Measurements from ENCODE around the gene GSTO2.

Gene GSTO2

DNA sequence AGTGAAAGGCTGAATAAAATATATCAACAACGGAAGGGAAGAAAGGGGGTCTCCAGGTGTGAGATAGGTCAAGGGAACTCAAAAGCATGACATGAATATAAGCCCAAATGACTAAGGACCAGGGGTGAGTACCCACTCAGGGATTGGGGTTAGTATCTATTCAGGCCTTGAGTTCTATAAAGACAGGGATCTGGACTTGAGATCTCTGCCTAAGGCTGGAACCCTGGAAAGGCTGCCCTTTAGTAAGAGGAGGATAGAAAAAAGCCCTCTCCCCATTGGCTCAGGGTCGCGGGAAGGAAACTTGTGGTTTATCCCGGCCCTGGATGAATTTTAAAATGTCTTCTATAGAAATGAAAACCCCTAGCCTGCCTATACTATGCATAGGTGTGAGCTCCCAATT lies 71.7 kb downstream of the GSTO2 start:
- H3K9me3 ChIP-seq (ENCODE audit: insufficient read depth, low read length, severe bottlenecking), result no peaks in the 10 kb centered on the region
- H3K27ac ChIP-seq (ENCODE audit: low read length), result no peak overlapping the region
- ATAC-seq (ENCODE audit: insufficient read depth, low read depth) (no peak), DNase-seq (no peak)
- peaks cover 25% of the 10 kb centered on the region for H3K79me2 ChIP-seq (ENCODE audit: insufficient read depth, low read length)
- no peak overlapping the region for H3K4me3 ChIP-seq (ENCODE audit: low read depth in 1 of 2, low read length in 2 of 2)
- H3K4me2 ChIP-seq (ENCODE audit: insufficient read depth, low read length), result no peak overlapping the region
- H3K9ac ChIP-seq (ENCODE audit: low read depth, low read length), result no peak overlapping the region
- peaks cover 14% of the 10 kb centered on the region for H3K27me3 ChIP-seq (ENCODE audit: insufficient read depth, low read length, poor library complexity)
- peaks cover 14% of the 10 kb centered on the region for H4K20me1 ChIP-seq (ENCODE audit: insufficient read depth, low read length)
- peaks cover 3% of the 10 kb centered on the region; the same call in 1 of the 2 replicates for H3K36me3 ChIP-seq (ENCODE audit: insufficient read depth, low read length)
- H3K4me1 ChIP-seq (ENCODE audit: insufficient read depth, low read length), result peaks cover 27% of the 10 kb centered on the region
- no peak for TF ChIP-seq EZH2 (IDR thresholded peaks at IDR 0.05; ENCODE audit: borderline replicate concordance, low read depth, low read length, severe bottlenecking)
- TF ChIP-seq, protein P1, sequence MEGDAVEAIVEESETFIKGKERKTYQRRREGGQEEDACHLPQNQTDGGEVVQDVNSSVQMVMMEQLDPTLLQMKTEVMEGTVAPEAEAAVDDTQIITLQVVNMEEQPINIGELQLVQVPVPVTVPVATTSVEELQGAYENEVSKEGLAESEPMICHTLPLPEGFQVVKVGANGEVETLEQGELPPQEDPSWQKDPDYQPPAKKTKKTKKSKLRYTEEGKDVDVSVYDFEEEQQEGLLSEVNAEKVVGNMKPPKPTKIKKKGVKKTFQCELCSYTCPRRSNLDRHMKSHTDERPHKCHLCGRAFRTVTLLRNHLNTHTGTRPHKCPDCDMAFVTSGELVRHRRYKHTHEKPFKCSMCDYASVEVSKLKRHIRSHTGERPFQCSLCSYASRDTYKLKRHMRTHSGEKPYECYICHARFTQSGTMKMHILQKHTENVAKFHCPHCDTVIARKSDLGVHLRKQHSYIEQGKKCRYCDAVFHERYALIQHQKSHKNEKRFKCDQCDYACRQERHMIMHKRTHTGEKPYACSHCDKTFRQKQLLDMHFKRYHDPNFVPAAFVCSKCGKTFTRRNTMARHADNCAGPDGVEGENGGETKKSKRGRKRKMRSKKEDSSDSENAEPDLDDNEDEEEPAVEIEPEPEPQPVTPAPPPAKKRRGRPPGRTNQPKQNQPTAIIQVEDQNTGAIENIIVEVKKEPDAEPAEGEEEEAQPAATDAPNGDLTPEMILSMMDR (IDR thresholded peaks at IDR 0.05; ENCODE audit: borderline replicate concordance, extremely low read depth, low read length, poor library complexity, severe bottlenecking), result no peak
- no peak overlapping the region for H2AFZ ChIP-seq (ENCODE audit: low read depth, low read length)

DNA sequence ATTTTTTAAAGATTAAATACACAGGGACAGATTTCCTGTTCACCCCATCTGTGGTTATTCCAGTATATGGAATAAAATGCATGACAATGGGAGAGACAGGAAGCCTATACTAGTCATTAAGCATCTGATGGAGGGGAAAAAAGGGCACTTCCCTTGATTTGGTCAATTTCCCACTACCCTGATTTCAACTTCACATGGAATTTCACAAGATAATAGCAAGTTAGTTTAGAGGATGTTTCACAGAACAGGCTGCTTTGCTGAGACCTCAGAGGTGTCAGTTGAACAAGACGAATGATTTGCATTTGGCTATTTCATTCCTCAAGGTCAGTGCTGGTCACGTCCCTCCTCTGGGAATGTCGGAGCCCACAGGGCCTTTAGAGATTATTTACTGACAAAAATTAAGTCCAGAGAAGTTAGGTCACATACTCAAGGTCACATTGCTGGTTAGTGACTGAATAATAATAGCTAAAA lies 74.0 kb downstream of the GSTO2 start:
- DNase-seq (no peak), ATAC-seq (ENCODE audit: insufficient read depth, low read depth) (no peak)
- Histone ChIP-seq H3K4me1 (ENCODE audit: insufficient read depth, low read length) (peaks cover 9% of the 10 kb centered on the region), H3K79me2 (ENCODE audit: insufficient read depth, low read length) (peaks cover 2% of the 10 kb centered on the region), H2AFZ (ENCODE audit: low read depth, low read length) (no peak overlapping the region), H3K36me3 (ENCODE audit: insufficient read depth, low read length) (no peaks in the 10 kb centered on the region; the same call in 1 of the 2 replicates), H4K20me1 (ENCODE audit: insufficient read depth, low read length) (no peaks in the 10 kb centered on the region), H3K9ac (ENCODE audit: low read depth, low read length) (no peak overlapping the region), H3K9me3 (ENCODE audit: insufficient read depth, low read length, severe bottlenecking) (no peaks in the 10 kb centered on the region), H3K4me2 (ENCODE audit: insufficient read depth, low read length) (no peak overlapping the region), H3K4me3 (ENCODE audit: low read depth in 1 of 2, low read length in 2 of 2) (no peak overlapping the region), H3K27ac (ENCODE audit: low read length) (no peak overlapping the region), H3K27me3 (ENCODE audit: insufficient read depth, low read length, poor library complexity) (peaks cover 16% of the 10 kb centered on the region)
- TF ChIP-seq EZH2 (IDR thresholded peaks at IDR 0.05; ENCODE audit: borderline replicate concordance, low read depth, low read length, severe bottlenecking), result no peak
- TF ChIP-seq, protein P1 (IDR thresholded peaks at IDR 0.05; ENCODE audit: borderline replicate concordance, extremely low read depth, low read length, poor library complexity, severe bottlenecking), result no peak

DNA sequence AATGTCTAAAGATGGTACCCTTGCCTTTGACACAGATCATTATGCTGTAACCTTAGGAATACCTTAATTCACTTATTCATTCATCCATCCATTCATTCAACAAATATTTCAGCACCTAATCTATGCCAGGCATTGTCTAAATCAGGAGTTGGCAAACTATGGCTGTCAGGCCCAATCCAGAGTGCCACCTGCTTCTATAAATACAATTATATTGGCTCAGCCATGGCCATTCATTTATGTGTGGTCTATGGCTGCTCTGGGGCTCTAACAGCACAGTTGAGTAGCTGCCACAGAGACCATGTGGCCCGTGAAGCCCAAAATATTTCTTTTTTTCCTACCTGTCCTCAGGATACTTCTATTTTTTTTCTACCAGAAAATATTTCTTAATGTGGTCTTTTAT lies 75.2 kb downstream of the GSTO2 start:
- H3K27me3 ChIP-seq (ENCODE audit: insufficient read depth, low read length, poor library complexity), result peaks cover 16% of the 10 kb centered on the region
- no peaks in the 10 kb centered on the region for H3K36me3 ChIP-seq (ENCODE audit: insufficient read depth, low read length)
- H3K4me2 ChIP-seq (ENCODE audit: insufficient read depth, low read length), result no peak overlapping the region
- no peaks in the 10 kb centered on the region for H3K79me2 ChIP-seq (ENCODE audit: insufficient read depth, low read length)
- no peak overlapping the region for H3K4me3 ChIP-seq (ENCODE audit: low read depth in 1 of 2, low read length in 2 of 2)
- DNase-seq (no peak), ATAC-seq (ENCODE audit: insufficient read depth, low read depth) (no peak)
- peaks cover 5% of the 10 kb centered on the region for H3K4me1 ChIP-seq (ENCODE audit: insufficient read depth, low read length)
- no peaks in the 10 kb centered on the region for H4K20me1 ChIP-seq (ENCODE audit: insufficient read depth, low read length)
- H3K27ac ChIP-seq (ENCODE audit: low read length), result no peak overlapping the region
- TF ChIP-seq EZH2 (IDR thresholded peaks at IDR 0.05; ENCODE audit: borderline replicate concordance, low read depth, low read length, severe bottlenecking), result no peak
- TF ChIP-seq, protein P1 (IDR thresholded peaks at IDR 0.05; ENCODE audit: borderline replicate concordance, extremely low read depth, low read length, poor library complexity, severe bottlenecking), result no peak
- H2AFZ ChIP-seq (ENCODE audit: low read depth, low read length), result no peak overlapping the region
- no peak overlapping the region for H3K9ac ChIP-seq (ENCODE audit: low read depth, low read length)
- no peaks in the 10 kb centered on the region for H3K9me3 ChIP-seq (ENCODE audit: insufficient read depth, low read length, severe bottlenecking)

DNA sequence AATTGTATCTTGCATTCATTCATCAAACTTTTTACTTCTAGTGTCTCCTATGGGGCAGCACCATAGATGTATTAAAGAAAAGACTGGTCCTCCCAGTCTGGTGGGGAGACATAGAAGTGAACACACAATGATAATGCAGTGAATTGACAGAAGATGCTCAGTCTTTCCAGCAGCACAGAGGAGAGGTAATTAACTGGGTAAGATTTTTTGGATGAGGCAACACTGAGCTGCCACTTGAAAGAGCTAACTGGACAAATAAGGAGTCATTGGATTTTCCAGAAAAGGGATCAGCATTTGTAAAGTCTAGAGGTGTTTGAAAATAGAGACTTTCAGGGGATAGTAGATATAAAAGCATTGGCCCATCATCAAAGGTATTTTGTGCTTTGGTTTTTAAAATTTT lies 76.5 kb downstream of the GSTO2 start:
- no peaks in the 10 kb centered on the region for H4K20me1 ChIP-seq (ENCODE audit: insufficient read depth, low read length)
- H3K79me2 ChIP-seq (ENCODE audit: insufficient read depth, low read length), result no peaks in the 10 kb centered on the region
- DNase-seq, result no peak
- no peak for ATAC-seq (ENCODE audit: insufficient read depth, low read depth)
- no peaks in the 10 kb centered on the region for H3K36me3 ChIP-seq (ENCODE audit: insufficient read depth, low read length)
- H3K9ac ChIP-seq (ENCODE audit: low read depth, low read length), result no peak overlapping the region
- H2AFZ ChIP-seq (ENCODE audit: low read depth, low read length), result no peak overlapping the region
- H3K9me3 ChIP-seq (ENCODE audit: insufficient read depth, low read length, severe bottlenecking), result no peaks in the 10 kb centered on the region
- no peak overlapping the region for H3K4me2 ChIP-seq (ENCODE audit: insufficient read depth, low read length)
- peaks cover 15% of the 10 kb centered on the region for H3K27me3 ChIP-seq (ENCODE audit: insufficient read depth, low read length, poor library complexity)
- no peak overlapping the region for H3K27ac ChIP-seq (ENCODE audit: low read length)
- no peak overlapping the region for H3K4me3 ChIP-seq (ENCODE audit: low read depth in 1 of 2, low read length in 2 of 2)
- TF ChIP-seq EZH2 (IDR thresholded peaks at IDR 0.05; ENCODE audit: borderline replicate concordance, low read depth, low read length, severe bottlenecking), result no peak
- TF ChIP-seq, protein P1 (IDR thresholded peaks at IDR 0.05; ENCODE audit: borderline replicate concordance, extremely low read depth, low read length, poor library complexity, severe bottlenecking), result no peak
- no peaks in the 10 kb centered on the region for H3K4me1 ChIP-seq (ENCODE audit: insufficient read depth, low read length)
